DOHH2 (cell line): ENCODE measurements around the gene ABI3BP.

Experiments used
- CTCF ChIP-seq: fragments of 200-600 bp; sonication (generic); IDR thresholded peaks from one replicate; pipeline ENCODE4 v1.5.1; 2014; ENCODE audit warnings: antibody characterized with exemption, mild to moderate bottlenecking, low read depth, low read length; ENCODE audit not compliant: poor library complexity, severe bottlenecking
- EZH2phosphoT487 ChIP-seq: fragments of 200-600 bp; sonication (generic); IDR thresholded peaks from 2 replicates; pipeline ENCODE4 v1.6.1; 2017; ENCODE audit warnings: borderline replicate concordance, mild to moderate bottlenecking, antibody characterized with exemption, low read length, moderate library complexity, mixed read lengths

- TF ChIP-seq CTCF (no peak), EZH2phosphoT487 (no peak)
Observed at GRCh38 chr3:100746092-100746491, 247.1 kb downstream of the ABI3BP start.
